Common myeloid progenitor, CD34-positive (primary cell): ENCODE results near the gene MYO3B.

ENCODE experiments used
- CTCF ChIA-PET: fragments of 350-600 bp; sonication (Branson Sonifier 250); formaldehyde crosslinking; loops from one replicate; lab custom pipeline; 2021; ENCODE audit warnings: antibody characterized with exemption; lab: Charles Lee
- POLR2A ChIA-PET: fragments of 350-600 bp; sonication (Branson Sonifier 250); formaldehyde crosslinking; loops from one replicate; lab custom pipeline; 2021; ENCODE audit warnings: antibody characterized with exemption; lab: Charles Lee
- DNase-seq, 3 donors: peaks; one replicate each; pipeline versions ENCODE4 v3.0.0 to v3.0.0-alpha.2; 2013
- H3K27ac ChIP-seq, 2 experiments: 1 replicate in 1 of 2; 2 replicates in 1 of 2; pipeline ENCODE4 v1.7.0; 2013; ENCODE audit warnings: inconsistent platforms in 2 of 2, low read length in 2 of 2, mild to moderate bottlenecking in 2 of 2, low read depth in 1 of 2, moderate library complexity in 1 of 2; ENCODE audit not compliant: severe bottlenecking in 2 of 2, insufficient read depth in 1 of 2, poor library complexity in 1 of 2
- H3K27me3 ChIP-seq, 5 experiments: replicated peaks in 2 of 5; 1 replicate in 3 of 5; 2 replicates in 2 of 5; pipeline versions ENCODE4 v1.6.1 to v1.7.0; 2013; ENCODE audit warnings: low read length in 4 of 5, mild to moderate bottlenecking in 2 of 5, moderate library complexity in 2 of 5, inconsistent platforms in 1 of 5; ENCODE audit not compliant: insufficient read depth in 5 of 5, control insufficient read depth in 4 of 5
- H3K36me3 ChIP-seq, 4 experiments: 1 replicate in 2 of 4; 2 replicates in 2 of 4; pipeline versions ENCODE4 v1.6.1 to v1.7.0; 2013; ENCODE audit warnings: low read length in 3 of 4, control low read depth in 1 of 4, mild to moderate bottlenecking in 1 of 4; ENCODE audit not compliant: control insufficient read depth in 4 of 4, insufficient read depth in 4 of 4
- H3K4me1 ChIP-seq, 4 experiments: 1 replicate in 3 of 4; 2 replicates in 1 of 4; pipeline versions ENCODE4 v1.6.1 to v1.7.1; 2013; ENCODE audit warnings: low read length in 3 of 4, mild to moderate bottlenecking in 3 of 4, control low read depth in 1 of 4, inconsistent platforms in 1 of 4, moderate library complexity in 1 of 4; ENCODE audit not compliant: control insufficient read depth in 4 of 4, insufficient read depth in 4 of 4; ENCODE audit errors: control extremely low read depth in 1 of 4
- H3K4me3 ChIP-seq, 7 experiments: 1 replicate in 4 of 7; 2 replicates in 3 of 7; pipeline versions ENCODE4 v1.5.1 to v1.7.0; 2013; ENCODE audit warnings: mild to moderate bottlenecking in 7 of 7, low read length in 6 of 7, moderate library complexity in 6 of 7, inconsistent platforms in 2 of 7, low read depth in 2 of 7, control low read depth in 1 of 7; ENCODE audit not compliant: insufficient read depth in 4 of 7, control insufficient read depth in 1 of 7; ENCODE audit errors: extremely low read depth in 1 of 7
- H3K9me3 ChIP-seq, 5 experiments: 1 replicate in 4 of 5; 2 replicates in 1 of 5; pipeline versions ENCODE4 v1.6.1 to v1.7.1; 2013; ENCODE audit warnings: low read length in 4 of 5, mild to moderate bottlenecking in 2 of 5, inconsistent platforms in 1 of 5, low read depth in 1 of 5, moderate library complexity in 1 of 5; ENCODE audit not compliant: control insufficient read depth in 4 of 5, insufficient read depth in 2 of 5; ENCODE audit errors: control extremely low read depth in 1 of 5
- WGBS: methylation state at CpG from one replicate; pipeline ENCODE4 v1.1.5; 2013; ENCODE audit not compliant: insufficient coverage; 5-methylcytosine and 5-hydroxymethylcytosine counted together

The MYO3B gene

DNA sequence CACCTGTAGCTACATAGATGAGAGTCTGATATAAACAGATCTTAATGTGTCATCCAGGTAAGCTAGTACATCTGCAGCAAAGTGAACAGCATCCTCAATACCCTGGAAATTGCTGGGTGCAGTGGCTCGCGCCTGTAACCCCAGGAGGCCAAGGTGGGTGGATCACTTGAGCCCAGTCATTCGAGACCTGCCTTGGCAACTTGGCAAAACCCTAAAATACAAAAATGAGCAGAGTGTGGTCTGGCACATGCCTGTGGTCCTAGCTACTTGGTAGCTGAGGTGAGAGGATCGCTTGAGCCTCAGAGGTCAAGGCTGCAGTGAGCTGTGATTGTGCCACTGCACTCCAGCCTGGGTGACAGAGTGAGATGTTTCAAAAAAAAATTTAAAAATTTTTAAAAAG, 303.3 kb downstream of the MYO3B start:
- H3K9me3 ChIP-seq = no peaks in the 10 kb centered on the region
- ChIA-PET CTCF (interaction anchor here (0.7 kb wide), 1 partner anchor 15 kb away, joined by 3 read pairs; no protein-coding TSS in a partner anchor), POLR2A (no interaction called here)
- DNase-seq = no peak
- H3K27me3 ChIP-seq = no peaks in the 10 kb centered on the region
- WGBS = 91% methylated on average over 4 of the region's 4 CpGs
- no peaks in the 10 kb centered on the region for H3K4me1 ChIP-seq
- no peak overlapping the region for H3K4me3 ChIP-seq
- H3K27ac ChIP-seq = no peak overlapping the region
- H3K36me3 ChIP-seq = no peaks in the 10 kb centered on the region

DNA sequence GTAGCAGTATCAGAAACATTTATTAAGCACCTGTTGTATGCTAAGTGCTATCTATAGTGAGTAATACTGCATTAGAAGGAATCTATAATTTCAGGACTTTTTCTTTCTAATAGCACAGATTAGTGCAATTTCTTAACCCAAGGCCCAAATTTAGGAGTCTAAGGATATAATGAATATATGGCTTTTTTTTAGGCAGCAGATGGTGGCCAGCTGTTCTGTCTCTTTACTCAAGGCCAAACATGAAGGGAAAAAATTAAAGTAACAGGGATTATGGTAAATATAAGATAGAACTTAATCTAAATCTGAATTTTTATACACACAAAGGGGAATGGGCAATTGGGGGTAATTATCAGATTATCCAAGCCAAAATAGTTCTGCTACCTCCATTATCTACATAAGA, 306.6 kb downstream of the MYO3B start:
- DNase-seq = no peak
- H3K4me1 ChIP-seq = no peaks in the 10 kb centered on the region
- ChIA-PET POLR2A (no interaction called here), CTCF (no interaction called here)
- H3K27me3 ChIP-seq = no peaks in the 10 kb centered on the region
- H3K36me3 ChIP-seq = no peaks in the 10 kb centered on the region
- H3K27ac ChIP-seq = no peak overlapping the region
- no peak overlapping the region for H3K4me3 ChIP-seq
- no peaks in the 10 kb centered on the region for H3K9me3 ChIP-seq

DNA sequence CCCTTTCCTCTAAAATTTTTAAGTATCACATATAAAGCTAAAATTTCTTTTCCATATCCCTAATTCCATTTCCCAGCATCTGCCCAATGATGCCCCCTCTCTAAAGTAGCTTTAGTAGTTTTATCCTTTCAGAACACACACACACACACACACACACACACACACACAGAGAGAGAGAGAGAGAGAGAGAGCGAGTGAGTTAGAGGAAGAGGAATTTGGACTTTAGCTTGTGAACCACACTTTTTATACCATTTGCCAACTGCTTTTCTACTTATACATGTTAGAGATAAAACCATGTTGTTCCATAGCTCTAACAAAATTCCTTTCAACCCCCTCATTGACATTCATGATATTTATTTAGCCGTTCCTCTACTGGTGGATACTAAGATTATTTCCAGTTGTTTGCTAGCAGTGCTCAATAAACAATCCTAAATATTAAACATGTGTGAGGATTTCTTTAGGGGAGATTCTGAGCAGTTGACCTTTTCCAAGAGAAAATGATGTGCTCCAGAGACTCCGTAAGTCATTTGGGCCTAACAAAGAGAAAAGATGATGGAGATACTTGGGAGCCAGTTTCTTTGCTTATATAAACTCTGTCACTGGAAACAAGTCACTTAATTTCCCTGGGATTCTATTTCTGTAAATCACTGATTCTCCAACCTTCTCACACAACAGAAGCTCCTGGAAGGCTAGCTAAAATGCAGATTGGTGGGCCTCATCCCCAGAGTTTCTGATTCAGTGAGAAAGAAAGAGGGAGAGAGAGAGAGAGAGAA, 307.5 kb downstream of the MYO3B start:
- POLR2A ChIA-PET = no interaction called here
- no peaks in the 10 kb centered on the region for H3K4me1 ChIP-seq
- CTCF ChIA-PET = no interaction called here
- H3K27ac ChIP-seq = no peak overlapping the region
- no peaks in the 10 kb centered on the region for H3K36me3 ChIP-seq
- peak in 1 of 3 donors; percentile 8 for DNase-seq
- WGBS = no CpG with 5 or more reads among the region's 3 CpGs
- H3K27me3 ChIP-seq = no peaks in the 10 kb centered on the region
- no peaks in the 10 kb centered on the region for H3K9me3 ChIP-seq
- H3K4me3 ChIP-seq = no peak overlapping the region

DNA sequence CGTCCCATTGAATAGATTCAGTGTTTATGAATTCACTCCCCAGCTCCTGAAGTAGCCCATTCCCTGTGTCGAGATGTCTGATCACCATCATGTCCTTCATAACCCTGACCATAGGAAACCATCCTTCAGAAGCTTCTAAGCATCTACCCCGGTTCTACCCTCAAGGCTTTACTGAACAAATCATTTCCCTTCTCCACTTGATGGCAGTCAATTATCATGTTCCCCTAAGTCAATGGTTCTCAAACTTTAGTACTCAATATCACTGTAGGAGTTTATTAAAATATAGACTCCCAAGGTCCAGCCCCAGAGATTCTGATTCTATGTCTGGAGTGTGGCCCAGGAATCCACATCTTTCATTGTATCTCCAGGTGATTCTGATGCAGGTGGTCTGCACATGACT, 308.8 kb downstream of the MYO3B start:
- ChIA-PET POLR2A (no interaction called here), CTCF (interaction anchor here (0.7 to 1.2 kb wide), 2 partner anchors 78 to 326 kb away, joined by 3 to 5 read pairs; no protein-coding TSS in a partner anchor)
- Histone ChIP-seq H3K9me3 (no peaks in the 10 kb centered on the region), H3K4me1 (no peaks in the 10 kb centered on the region), H3K27ac (no peak overlapping the region), H3K36me3 (no peaks in the 10 kb centered on the region), H3K27me3 (no peaks in the 10 kb centered on the region), H3K4me3 (no peak overlapping the region)
- peak in 1 of 3 donors; percentile 23 for DNase-seq
- 86% methylated on average over 2 of the region's 3 CpGs for WGBS

DNA sequence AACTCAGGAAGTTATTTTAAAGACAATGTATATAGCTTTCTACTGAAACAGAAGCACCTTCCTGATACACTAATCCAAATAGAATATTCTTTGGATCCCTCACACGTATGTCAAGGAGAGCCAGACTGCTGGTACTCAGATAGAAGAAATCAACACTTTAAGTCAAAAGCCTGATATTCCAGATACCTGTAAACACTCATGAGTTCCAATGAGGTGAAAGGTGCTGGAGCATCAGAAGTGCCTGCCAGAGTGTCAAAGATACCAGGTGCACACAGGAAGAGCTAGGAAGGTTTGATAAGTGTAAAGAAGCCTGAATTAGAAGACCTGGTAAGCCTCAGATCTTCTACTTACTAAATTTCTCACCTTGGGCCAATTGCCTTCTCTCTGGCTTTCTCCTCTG, 310.9 kb downstream of the MYO3B start:
- ChIA-PET CTCF (no interaction called here), POLR2A (no interaction called here)
- no peak for DNase-seq
- no peak overlapping the region for H3K4me3 ChIP-seq
- no peaks in the 10 kb centered on the region for H3K4me1 ChIP-seq
- H3K36me3 ChIP-seq = no peaks in the 10 kb centered on the region
- no peak overlapping the region for H3K27ac ChIP-seq
- WGBS = 80% methylated on average over 1 of the region's 1 CpG
- peaks cover 0 to 2% (median 0%) of the 10 kb centered on the region in 5 experiments for H3K27me3 ChIP-seq
- no peaks in the 10 kb centered on the region for H3K9me3 ChIP-seq

DNA sequence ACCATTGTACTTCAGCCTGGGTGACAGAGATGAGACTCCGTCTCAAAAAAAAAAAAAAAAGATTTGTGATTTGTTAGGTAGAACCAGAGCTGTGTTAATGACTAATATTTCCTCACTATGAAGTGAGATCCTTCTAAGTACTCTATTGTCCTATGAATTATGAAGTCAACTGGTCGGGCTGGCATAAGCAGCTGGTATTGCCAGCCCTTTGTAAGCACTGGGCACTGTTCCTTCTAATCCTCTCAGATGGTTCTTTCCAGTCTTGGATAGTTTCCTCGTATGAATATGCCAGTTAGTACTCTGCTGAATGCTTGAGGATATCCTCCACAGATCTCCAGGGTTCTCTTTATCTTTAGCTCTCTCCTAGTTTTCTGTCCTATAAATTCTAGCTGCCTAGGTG, 314.1 kb downstream of the MYO3B start:
- no peak overlapping the region for H3K27ac ChIP-seq
- CTCF ChIA-PET = interaction anchor here (0.6 to 1.1 kb wide), 2 partner anchors 14 to 21 kb away, joined by 3 read pairs; no protein-coding TSS in a partner anchor
- 94% methylated on average over 2 of the region's 3 CpGs for WGBS

DNA sequence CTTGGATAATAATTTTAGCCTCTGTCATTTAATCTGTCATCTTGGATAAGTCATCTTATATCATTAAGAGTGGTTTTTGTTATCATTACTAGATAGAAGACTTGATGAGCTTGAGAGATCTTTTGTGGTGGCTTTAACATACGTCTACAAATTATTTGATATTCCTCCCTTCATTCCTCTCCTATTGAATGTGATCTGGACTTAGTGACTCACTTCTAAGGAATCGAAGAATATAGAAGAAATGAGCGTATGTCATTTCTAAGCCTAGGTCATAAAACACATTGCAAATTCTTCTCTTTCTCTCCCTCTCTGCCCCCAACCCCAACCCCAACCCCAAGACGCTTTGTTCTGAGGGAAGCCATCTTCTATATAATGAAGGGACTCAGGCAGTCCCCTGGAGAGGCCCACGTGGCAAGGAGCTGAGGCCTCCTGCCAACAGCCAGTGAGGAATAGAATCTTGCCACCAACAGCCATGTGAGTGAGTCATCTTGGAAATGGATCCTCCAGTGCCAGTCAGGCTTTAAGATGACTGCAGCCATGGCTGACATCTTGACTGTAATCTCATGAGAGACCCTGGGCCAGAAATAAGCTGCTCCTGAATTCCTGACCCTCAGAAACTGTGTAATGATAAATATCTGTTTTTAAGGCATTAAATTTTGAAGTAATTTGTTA, 315.6 kb downstream of the MYO3B start:
- Histone ChIP-seq H3K4me1 (no peaks in the 10 kb centered on the region), H3K27me3 (peaks cover 0 to 4% (median 2%) of the 10 kb centered on the region in 5 experiments), H3K27ac (no peak overlapping the region), H3K4me3 (no peak overlapping the region), H3K9me3 (no peaks in the 10 kb centered on the region), H3K36me3 (no peaks in the 10 kb centered on the region)
- 65% methylated on average over 2 of the region's 5 CpGs for WGBS
- POLR2A ChIA-PET = no interaction called here
- DNase-seq = no peak
- CTCF ChIA-PET = no interaction called here

More for the DNA sequence above, 314.1 kb downstream of the MYO3B start:
- Histone ChIP-seq H3K4me1 (no peaks in the 10 kb centered on the region), H3K27me3 (peaks cover 0 to 4% (median 2%) of the 10 kb centered on the region in 5 experiments), H3K4me3 (no peak overlapping the region), H3K36me3 (no peaks in the 10 kb centered on the region), H3K9me3 (no peaks in the 10 kb centered on the region)
- no peak for DNase-seq
- POLR2A ChIA-PET = no interaction called here
